Retinal pigment epithelial cell (primary cell): ENCODE results near the gene CTNNA2.
"Not testable (repeated sequence)": the region's sequence is repeated elsewhere in the genome, so short reads cannot be mapped to it uniquely, and the experiment has no call there.

ENCODE experiments used
- DNase-seq: peaks from one replicate; pipeline ENCODE4 v3.0.0-alpha.2; 2010; ENCODE audit warnings: low read depth
- H3K4me3 ChIP-seq: 2 replicates; pipeline ENCODE4 v1.5.1; 2011; ENCODE audit warnings: mild to moderate bottlenecking, low read length, control low read depth, moderate library complexity
- TF ChIP-seq, protein P1 (sequence below): conservative IDR thresholded peaks from 2 replicates; pipeline ENCODE4 v1.5.1; 2011; ENCODE audit warnings: low read depth, low read length, control low read depth, inconsistent platforms

CTNNA2 gene

DNA sequence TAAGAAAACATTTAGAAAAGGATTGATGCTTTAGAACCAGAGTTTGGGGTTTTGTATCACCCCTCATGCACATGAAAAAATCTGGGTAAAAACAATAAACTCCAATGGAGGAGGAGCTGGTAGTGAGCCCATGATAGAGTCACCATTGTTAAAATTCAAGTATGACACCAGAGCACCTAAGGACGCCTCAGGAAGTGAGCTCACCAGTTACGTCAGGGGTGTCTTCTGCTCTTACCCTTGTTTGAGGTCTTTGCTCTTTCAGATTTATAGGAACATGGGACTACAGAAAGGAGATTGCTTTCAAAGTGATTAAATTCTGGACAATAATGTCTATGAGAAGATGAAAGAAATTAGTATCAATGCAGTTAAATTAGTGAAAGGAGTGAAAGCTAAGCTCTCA is 685.2 kb downstream of the CTNNA2 start:
- DNase-seq, result no peak
- TF ChIP-seq, protein P1, sequence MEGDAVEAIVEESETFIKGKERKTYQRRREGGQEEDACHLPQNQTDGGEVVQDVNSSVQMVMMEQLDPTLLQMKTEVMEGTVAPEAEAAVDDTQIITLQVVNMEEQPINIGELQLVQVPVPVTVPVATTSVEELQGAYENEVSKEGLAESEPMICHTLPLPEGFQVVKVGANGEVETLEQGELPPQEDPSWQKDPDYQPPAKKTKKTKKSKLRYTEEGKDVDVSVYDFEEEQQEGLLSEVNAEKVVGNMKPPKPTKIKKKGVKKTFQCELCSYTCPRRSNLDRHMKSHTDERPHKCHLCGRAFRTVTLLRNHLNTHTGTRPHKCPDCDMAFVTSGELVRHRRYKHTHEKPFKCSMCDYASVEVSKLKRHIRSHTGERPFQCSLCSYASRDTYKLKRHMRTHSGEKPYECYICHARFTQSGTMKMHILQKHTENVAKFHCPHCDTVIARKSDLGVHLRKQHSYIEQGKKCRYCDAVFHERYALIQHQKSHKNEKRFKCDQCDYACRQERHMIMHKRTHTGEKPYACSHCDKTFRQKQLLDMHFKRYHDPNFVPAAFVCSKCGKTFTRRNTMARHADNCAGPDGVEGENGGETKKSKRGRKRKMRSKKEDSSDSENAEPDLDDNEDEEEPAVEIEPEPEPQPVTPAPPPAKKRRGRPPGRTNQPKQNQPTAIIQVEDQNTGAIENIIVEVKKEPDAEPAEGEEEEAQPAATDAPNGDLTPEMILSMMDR, result no peak
- no peak overlapping the region for H3K4me3 ChIP-seq

DNA sequence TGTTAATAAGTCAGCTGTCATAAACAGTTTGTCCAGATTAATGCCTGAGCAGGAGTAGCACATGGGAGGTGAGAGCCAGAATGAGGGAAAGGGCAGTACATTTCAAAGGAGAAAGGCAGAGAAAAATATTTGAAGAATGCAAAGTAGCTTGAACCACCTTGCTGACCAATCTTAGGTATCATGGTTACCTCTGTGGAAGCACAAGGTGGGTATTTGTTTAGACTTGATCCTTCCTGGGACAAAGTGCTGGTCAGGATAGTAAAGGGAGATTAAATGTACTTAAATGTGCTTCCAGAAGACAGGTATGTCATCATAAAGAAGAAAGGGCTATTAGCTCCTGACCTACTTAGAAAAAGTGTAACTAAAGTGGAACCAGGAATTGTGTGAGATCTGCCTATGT is 686.7 kb downstream of the CTNNA2 start:
- TF ChIP-seq, protein P1, result no peak
- H3K4me3 ChIP-seq, result no peak overlapping the region
- no peak for DNase-seq

DNA sequence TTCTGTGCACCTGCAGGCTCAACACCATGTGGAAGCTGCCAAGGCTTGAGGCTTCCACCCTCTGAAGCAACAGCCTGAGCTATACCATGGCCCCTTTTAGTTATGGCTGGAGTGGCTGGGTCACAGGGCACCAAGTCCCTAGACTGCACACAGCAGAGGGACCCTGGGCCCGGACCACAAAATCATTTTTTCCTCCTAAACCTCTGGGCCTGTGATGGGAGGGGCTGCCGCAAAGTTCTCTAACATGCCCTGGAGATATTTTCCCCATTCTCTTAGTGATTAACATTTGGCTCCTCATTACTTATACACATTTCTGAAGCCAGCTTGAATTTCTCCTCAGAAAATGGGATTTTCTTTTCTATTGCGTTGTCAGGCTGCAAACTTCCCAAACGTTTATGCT is 691.1 kb downstream of the CTNNA2 start:
- not testable (repeated sequence) for DNase-seq, H3K4me3 ChIP-seq

DNA sequence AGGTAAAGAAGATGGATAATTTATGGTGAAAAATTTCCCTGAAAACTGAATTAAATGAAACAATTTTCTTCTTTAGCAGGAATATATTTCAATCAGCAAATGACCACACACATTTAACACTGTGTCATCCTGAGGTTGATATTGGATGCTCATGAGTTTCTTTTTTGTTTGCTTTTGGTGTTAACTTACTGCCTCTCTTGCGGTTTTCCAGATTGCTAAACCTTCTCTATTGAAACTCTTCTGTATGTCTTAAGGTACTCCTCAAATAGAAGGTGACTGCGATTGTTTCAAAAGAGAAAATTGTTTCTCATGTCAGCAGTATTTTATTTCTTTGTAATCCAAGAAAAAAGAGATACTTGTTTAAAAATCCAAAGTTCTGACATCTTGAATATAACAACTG is 692.6 kb downstream of the CTNNA2 start:
- TF ChIP-seq, protein P1, result no peak
- no peak overlapping the region for H3K4me3 ChIP-seq
- DNase-seq, result no peak

DNA sequence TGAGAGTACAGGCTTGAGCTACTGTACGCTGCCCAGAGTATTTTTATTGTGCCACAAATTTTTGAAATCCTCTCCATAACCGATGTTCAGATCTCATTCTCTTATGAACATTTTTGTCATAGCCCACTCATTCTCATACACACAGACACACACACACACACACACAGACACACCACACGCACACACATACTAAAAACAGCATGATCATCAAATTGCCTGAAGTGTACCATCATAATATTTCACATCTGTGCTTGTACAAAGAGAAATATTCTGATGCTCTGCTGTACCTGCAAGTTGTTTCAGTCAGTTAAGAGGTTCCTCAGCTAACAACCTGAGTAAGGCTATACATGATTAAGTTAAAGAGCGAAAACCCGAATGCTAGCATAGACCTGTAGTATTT is 696.6 kb downstream of the CTNNA2 start:
- TF ChIP-seq, protein P1, result no peak
- no peak for DNase-seq
- no peak overlapping the region for H3K4me3 ChIP-seq

DNA sequence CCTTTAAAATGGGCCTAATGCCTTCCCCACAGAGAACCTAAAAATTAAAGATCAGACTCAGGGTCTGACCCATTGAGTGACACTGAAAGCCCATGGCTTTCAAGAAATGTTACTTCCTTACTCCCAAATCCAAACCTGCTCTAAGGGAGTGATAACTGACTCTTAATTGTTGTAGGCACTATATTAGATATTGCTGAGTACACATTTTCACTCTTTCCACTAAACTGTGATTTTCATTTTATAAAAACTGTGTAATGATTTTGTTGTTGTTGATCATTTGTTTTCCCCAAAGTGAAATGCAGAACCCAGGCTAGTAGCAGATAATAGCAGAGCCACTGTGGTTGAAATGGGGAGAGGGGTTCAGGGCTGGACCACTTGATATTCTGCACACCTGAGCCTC is 704.6 kb downstream of the CTNNA2 start:
- TF ChIP-seq, protein P1, result no peak
- DNase-seq, result no peak
- no peak overlapping the region for H3K4me3 ChIP-seq

DNA sequence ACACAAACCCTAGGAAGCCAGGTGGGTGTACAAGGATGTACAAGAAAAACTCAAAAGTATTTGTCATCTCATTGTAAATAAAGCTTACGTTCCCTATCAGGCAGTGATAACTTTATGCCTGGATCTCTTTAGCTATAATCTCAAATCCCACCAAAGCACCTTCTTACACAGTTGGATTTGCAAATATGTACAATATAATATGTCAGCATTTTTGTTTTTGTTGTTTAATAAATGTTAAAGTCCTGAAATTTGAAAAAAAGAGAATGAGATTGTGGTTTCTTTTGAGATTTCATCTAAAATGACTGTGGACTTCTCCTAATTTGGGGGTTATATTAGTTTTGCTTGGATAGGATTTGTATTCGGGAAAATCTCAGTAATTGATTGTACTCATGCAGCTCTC is 709.8 kb downstream of the CTNNA2 start:
- no peak for DNase-seq
- H3K4me3 ChIP-seq, result no peak overlapping the region
- TF ChIP-seq, protein P1, result no peak

DNA sequence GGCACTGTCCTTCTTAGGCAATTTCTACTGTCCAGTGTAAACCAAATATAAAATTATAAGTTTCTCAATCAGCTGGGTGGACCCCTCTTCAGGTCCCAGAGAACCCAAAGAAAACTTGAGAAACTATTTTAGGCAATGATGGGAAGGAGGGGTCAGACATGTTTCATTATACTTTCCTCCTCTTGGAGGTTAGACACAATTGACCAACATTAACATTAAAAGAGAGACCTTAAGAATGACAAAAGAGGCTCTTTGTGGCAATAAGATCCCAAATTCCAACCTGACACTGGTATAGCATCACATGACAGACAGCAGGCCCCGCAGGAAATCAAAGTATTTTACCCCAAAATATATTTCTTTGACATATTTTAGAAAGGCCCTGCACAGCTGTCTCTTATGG is 718.6 kb downstream of the CTNNA2 start:
- TF ChIP-seq, protein P1, result no peak
- DNase-seq, result no peak
- H3K4me3 ChIP-seq, result no peak overlapping the region
